Measurements from ENCODE around the gene MYO18A.

DNA sequence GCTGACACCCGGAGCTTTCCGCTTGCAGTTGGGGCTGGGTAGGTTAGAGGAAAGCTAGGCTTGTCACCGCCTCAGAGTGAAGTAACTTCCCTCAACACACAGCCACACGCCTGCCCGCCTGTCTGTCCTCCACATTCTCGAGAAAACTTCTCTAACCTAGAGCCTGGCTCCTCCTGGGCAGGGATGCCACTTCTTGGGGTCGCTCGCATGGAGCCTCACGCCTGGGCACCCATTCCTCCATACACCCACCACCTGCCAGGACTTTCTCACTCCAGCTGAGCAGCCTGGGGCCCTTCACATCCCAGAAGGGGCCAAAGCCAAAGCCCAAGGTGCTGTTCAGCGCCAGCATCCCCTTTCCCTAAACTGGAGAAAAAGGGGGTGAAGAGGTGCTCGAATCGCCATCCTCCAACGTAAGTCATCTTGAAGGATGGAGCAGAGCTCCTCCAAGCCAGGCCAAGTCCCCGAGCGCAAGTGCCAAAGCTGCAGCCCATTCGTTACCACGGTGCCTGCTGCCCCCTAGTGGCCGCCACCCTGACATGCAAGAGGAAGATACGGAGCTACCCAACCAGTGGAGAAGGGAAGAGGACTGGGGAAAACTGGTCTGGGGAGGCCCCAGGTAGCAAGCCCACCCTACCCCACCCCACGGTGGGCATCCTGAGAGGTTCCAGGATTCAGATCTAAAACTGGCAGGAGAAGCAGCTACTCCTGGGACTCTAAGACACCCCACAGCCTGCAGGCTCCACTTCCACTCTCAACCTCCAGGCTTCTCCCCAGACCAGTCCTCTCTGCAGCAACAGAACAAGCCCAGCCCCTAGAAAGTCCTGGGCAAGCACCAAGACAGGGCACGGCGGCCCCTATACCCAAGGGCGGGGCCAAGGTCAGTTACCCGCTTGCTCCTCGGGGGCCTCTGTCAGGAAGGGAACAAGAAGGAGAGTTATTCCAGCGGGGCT lies 63.1 kb downstream of the MYO18A start:
- TF ChIP-seq, protein P1, sequence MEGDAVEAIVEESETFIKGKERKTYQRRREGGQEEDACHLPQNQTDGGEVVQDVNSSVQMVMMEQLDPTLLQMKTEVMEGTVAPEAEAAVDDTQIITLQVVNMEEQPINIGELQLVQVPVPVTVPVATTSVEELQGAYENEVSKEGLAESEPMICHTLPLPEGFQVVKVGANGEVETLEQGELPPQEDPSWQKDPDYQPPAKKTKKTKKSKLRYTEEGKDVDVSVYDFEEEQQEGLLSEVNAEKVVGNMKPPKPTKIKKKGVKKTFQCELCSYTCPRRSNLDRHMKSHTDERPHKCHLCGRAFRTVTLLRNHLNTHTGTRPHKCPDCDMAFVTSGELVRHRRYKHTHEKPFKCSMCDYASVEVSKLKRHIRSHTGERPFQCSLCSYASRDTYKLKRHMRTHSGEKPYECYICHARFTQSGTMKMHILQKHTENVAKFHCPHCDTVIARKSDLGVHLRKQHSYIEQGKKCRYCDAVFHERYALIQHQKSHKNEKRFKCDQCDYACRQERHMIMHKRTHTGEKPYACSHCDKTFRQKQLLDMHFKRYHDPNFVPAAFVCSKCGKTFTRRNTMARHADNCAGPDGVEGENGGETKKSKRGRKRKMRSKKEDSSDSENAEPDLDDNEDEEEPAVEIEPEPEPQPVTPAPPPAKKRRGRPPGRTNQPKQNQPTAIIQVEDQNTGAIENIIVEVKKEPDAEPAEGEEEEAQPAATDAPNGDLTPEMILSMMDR (IDR thresholded peaks at IDR 0.05; ENCODE audit: poor library complexity), result peak; percentile 86
- no peak for TF ChIP-seq EZH2 (IDR thresholded peaks at IDR 0.05; ENCODE audit: borderline replicate concordance)
